Cardiac septum (tissue), 1 donor: Measurements from ENCODE around the gene GNAI3. TPM values are rescaled to one million over a fixed set of nuclear protein-coding genes. Genes with fewer than 3 reads are reported as not detected.

Experiments
- DNase-seq: peaks from one replicate; pipeline ENCODE4 v3.0.0-alpha.2; 2020; ENCODE audit warnings: low spot score
- intact Hi-C: fragments of 100-400 bp; cut with DNase I; formaldehyde crosslinking; loops from one replicate; pipeline ENCODE4 v1.14.0; 2022
- total RNA-seq: library from RNA; stranded (reverse); fragmentation: NEBNext Ultra II Directional; extraction: Animal tissue kit (Norgen Biotek cat#: 25700); gene quantifications from one replicate; pipeline ENCODE4 v1.2.1, GENCODE V29; 2021
- donor health status: DM: no; HTN: no; CAD: no.

Gene GNAI3
- total RNA-seq, 1 donor from 2014 or later = 3.9 TPM

DNA sequence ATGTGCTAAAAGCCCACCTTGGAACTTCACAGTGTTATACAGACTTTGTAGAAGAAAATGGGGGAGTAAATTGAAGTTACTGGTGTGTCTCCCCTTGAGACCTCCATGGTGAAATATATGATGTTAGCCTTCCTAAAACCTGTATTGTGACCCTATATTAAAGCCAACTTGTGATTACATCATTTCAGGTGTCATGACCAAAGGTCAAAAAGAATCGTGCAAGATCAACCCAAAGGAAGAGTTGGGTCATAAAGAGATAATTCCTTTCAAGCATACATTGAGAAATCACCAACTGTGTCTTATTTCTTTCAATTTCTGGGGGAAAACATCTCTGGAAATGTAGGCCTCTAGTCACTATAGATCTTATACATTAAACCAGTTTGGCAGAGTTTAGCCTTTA, 36.4 kb downstream of the GNAI3 start:
- no peak for DNase-seq
- intact Hi-C loops = no loop called here

DNA sequence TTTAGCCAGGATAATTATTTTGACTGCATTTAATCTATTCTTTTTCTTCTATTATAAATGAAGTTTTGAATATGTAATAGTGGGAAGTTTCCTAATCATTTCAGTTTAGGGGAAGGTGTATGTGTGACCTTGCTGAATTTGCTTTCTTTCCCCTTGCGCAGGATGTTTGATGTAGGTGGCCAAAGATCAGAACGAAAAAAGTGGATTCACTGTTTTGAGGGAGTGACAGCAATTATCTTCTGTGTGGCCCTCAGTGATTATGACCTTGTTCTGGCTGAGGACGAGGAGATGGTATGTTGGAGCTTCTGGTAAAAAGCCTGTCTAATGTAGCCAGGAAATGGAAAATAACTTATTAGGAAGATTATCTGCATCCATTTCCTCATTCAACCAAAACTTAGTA, 37.6 kb downstream of the GNAI3 start:
- no peak for DNase-seq

DNA sequence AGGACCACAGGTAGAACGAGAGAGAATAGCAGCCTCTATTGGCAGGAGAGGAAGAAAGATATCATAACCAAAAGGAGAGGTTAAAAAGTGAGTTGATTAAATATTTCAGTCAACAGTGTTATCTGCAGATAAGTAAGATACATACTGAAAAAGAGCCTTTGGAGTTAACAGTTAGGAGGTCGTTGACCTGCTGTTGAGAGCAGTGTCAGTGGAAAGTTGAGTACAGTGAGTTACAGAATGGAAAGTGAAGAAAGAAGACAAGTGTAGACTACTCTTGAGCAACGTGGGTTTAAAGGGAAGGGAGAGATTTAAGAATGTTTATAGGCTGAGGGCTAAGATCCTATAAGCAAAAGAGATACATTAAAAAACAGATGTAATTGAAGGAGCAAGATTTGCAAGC, 40.8 kb downstream of the GNAI3 start:
- no peak for DNase-seq
- intact Hi-C loops = no loop called here

More for the DNA sequence above, 37.6 kb downstream of the GNAI3 start:
- intact Hi-C loops = no loop called here

DNA sequence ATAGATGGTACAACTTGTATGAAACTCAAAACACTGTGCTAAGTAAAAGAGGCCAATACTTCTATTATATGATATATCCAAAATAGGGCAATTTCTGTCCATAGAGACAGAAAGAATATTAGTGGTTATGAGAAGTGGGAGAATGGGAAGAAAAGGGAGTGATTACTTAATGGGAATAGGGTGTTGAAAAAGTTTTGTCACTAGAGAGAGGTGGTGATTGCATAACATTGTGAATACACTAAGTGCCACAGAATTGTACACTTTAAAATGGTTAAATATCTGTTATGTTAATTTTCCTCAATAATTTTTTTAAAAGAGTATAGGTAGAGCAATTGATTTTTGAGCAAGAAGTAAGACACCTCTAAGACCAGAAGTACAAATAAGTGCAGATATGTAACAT, 41.3 kb downstream of the GNAI3 start:
- intact Hi-C loops = no loop called here
- DNase-seq = no peak

DNA sequence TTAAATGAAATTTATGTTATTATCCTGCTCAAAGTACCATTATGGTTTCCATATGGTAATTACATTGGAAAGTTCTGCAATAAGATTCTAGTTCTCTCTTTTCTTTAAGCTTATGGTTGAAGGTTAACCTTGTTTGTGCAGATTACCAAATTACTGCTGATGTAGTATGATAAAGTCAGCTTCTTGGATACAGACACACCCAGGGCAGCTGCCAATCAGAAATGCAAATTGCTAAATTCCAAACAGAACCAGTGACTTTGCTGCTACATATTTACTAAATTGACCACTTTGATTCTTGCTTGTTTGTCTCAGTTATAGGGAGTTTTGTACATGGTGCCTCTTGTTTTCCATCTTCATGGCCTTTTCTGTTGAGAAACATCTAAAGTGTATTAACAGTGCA, 44.5 kb downstream of the GNAI3 start:
- DNase-seq = no peak
- intact Hi-C loops = no loop called here

DNA sequence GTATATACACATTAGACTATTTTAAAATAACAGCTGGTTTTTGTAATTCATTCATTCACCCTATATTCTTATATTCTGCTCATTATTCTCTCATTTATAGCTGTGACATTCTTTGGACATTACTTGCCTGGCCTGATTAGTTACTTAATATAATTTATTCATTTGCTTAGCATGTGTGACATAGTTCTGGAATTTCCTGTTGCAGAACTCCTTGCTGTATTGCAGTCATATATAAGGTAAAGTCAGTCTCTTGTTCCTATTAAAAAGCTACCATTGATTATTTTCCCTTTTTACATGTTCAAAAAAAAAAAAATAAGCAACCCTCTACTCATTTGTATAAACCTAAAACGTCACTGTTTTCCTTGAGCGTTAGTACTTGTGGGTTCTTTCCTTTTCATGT, 47.1 kb downstream of the GNAI3 start:
- DNase-seq = no peak
- intact Hi-C loops = no loop called here

DNA sequence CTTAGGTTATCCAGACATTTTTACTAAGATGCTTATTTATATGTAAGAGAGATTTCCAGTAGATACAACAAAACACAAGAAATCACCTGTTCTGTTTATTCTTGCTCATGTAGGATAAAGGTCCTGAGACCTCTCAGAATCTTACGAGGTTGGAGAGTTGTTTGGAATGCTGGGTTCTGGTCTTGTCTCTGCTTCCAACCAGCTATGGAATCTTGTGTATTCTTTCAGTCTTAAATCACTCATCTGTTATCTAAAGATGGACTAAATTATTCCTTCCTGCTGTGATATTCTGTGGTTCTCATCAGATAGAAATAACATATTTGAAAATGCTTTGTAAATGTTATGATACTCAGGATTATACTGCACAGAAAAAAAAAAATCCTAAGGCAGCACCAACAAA, 49.7 kb downstream of the GNAI3 start:
- intact Hi-C loops = no loop called here

DNA sequence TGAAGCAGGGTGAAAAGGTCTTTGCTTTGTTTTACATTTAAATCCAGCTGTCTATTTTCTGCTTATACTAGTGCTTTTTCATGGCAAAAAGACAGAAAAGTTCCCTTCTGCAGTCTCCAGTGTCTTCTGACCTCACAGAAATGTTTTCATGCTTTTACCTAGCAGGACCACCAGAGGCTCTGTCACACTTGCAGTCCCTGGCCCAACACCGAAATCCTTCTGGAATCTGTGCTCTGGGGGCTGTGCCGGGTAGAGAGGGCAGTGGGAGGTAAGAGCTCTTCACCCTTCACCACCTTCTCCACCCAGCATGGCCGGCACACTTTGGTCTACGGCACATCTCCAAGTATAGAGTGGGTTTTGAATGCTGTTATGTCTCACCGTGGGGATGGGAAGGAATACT, 50.2 kb downstream of the GNAI3 start:
- no peak for DNase-seq
- intact Hi-C loops = no loop called here

More for the DNA sequence above, 49.7 kb downstream of the GNAI3 start:
- DNase-seq = no peak

DNA sequence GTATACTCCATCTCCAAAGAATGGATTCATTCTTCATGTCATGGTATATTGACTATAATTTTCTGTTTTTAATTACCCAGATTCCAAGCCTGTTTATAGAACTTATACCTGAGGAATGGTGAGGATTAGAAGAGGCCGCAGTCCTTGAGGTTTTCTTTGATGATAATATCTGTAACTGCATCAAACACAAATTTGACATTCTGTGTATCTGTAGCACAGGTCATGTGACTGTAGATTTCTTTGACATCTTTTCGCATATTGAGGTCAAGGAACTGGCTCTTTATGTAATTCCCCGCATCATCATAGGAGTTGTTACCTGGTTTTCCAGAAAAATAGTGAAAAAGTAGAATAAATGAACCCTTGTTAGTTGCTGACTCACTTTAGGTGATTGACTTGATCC, 54.8 kb downstream of the GNAI3 start:
- intact Hi-C loops = no loop called here
- DNase-seq = no peak

DNA sequence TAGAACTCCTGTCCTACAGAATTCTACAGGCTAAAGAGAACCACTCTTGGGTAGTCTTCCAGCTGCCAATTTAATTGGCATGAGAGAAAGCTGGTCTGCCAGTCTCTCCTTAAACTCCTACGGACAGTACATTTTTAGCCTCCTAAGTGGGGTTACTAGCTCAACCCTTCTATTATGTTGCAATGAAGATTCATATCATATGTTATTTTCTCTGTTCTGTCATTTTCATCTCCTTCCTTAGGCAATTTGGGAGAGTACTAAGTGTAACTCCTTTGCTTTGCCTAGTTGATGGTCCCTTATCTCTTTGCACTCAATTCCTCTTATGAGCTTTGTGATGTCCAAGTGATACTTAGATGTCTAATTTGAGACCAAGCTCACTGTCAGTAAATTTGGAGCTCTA, 57.0 kb downstream of the GNAI3 start:
- DNase-seq = no peak
- intact Hi-C loops = no loop called here

DNA sequence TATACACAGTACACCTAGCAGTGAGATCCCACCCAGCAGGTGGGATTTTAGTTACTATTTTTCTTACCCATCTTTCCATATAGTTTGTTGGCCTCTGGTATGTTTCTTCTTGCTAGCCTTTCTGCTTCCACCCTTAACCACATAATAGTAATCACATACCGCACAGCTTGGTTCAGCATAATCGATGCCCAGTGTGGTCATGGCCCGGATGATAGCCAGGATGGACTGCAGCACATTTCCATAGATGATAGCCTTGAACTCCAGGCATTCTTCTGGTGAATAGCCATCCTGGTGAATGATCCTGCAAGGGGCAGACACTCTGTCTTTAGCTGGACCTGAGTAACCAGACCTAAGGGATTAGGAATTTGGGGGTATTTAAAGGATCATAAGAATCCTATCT, 61.5 kb downstream of the GNAI3 start:
- no peak for DNase-seq
- intact Hi-C loops = no loop called here

DNA sequence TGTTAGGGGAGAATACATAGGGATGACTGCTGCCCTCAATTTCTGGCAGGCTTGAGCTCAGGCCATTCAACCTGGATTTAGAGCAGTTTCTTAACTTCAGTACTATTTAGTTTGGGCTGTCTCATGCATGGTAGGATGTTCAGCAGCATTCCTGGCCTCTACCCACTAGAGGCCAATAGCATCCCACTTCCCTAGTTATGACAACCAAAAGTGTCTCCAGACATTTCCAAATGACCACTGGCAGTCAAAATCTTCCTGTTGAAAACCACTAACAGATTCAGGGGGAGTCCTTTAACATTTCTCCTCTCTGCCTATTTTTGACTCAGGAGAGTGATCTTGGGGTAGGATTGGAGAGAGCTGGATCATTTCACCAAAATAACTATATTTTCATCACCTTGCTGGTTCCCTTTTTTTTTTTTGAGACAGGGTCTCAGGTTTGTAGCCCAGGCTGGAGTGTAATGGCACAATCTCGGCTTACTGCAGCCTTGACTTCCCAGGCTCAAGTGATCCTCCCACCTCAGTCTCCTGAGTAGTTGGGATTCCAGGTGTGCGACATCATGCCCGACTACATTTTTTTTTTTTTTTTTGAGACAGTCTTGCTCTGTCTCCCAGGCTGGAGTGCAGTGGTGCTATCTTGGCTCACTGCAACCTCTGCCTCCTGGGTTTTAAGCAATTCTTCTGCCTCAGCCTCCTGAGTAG, 62.3 kb downstream of the GNAI3 start:
- no peak for DNase-seq
- intact Hi-C loops = no loop called here

DNA sequence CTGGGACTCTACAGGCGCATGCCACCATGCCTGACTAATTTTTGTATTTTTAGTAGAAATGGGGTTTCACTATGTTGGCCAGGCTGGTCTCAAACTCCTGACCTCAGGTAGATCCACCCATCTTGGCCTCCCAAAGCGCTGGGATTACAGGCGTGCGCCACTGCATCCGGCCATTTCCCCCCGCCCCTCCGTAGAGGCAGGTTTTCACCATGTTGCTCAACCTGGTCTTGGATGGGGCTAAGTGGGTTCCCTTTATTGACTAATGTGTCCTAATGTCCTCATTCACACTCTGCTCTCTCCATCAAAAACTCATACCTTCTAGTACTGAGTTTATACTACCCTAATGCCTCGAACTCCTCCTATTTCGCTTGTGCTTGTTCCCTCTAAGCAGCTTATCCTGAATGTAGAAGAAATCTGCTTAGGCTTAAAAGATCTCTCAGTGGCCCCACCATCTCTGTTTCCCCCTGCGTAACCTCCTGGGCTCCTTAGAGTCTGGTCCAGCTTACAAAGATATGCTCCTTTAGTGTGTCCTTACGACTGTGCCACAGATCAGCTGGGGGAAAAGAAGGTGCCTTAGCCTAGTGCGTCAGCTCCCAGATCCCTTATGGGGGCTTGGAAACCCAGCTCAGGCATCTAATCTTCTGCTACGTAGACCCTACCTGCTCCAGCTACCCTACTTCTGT, 63.0 kb downstream of the GNAI3 start:
- no peak for DNase-seq
- intact Hi-C loops = no loop called here

DNA sequence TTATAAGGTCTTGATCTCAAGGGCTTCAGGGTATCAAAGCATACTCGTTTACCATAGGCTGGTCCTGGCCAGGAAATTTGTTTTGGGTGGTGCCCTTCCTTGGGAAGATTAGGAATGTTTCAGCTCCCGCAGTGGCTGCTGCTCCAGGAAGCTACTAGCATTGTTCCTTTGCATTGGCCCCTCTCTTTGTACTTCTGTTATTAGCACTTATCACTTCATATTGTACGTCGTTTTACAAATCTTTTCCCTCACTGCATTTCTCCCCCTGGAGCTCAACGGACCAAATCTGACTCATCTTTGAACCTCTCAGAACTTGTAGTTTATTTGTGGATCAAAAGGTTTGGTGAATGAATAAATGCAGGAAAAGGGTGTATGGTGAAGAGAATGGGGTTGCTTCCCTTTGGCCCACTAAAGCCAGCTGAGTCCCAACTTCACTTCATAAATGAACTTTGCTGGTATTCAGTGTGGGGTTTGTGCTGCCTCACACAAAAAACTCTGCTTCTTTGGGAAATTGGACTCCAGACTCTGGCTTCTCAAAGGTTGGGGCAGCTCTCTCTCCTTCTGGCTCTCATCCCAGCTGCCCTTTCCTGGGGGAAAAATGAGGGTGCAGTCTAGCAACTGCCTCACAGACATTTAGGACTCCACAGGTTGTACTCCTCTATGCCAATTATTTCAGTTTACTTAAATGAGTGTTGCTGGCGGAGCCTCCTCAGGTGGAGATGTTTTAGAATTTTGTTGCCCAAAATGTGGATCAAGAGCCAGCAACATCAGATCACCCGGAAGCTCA, 65.1 kb downstream of the GNAI3 start:
- intact Hi-C loops = no loop called here
- DNase-seq = no peak

DNA sequence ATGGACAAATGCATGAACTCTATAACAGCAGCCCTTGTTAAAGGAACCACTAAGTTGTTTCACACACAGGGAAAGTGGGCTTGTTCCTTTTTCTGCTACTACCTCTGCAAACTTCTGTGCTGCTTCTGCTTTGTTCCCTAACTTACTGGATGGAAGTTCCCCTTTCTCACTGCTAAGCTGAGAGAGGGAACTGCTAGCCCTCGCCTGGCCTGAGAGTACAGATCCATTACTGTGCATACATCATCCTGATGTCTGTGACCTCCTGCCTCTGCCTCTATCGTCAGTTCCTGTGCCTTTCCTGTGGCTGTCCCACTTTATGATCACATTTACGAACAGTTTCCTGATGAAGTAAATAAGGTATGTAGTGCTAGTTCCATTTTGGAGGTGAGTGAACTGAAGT, 67.5 kb downstream of the GNAI3 start:
- intact Hi-C loops = no loop called here
- DNase-seq = no peak

DNA sequence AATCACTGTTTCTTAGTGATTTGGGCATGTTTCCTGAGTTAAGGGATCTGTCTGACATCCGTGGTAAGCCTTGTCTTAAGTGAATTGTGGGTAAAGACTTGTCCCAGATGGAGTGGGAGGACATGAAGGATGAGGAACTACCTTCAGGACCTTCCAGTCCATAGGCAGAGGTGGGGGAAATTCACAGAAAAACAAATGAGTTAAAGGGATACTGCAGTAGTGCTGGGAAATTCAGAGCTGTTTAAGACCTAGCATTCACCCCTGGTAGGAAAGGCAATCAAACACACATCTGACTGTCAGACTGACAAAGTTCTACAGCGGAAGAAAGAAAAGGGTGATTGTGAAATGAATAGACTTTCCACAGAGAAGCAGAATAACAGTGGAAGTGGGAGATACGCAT, 68.0 kb downstream of the GNAI3 start:
- no peak for DNase-seq
- intact Hi-C loops = no loop called here

DNA sequence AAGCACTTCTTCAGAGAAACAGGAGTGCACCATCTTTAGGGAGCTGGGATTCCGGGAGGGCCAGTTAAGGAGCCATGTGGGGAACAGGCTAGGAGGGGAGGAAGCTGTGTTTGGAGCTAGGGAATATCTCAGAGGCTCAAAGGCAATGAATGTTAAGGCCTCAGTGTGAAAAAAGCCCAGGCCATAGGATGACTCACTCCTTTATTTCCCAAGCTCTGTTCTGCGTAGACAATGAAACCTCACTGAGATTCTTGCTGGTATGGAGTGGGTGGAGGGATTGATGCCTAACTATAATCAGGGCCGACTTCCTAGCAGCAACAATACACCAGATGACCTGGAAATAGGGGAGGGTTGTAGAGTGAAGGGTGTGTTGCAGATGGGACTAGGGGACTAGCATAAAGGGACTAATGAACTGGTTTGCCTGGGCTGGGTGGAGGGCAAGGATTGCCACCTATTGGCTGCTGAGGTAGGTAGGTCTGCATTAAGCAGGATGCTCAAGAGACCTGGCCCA, 68.9 kb downstream of the GNAI3 start:
- intact Hi-C loops = no loop called here
- DNase-seq = no peak

DNA sequence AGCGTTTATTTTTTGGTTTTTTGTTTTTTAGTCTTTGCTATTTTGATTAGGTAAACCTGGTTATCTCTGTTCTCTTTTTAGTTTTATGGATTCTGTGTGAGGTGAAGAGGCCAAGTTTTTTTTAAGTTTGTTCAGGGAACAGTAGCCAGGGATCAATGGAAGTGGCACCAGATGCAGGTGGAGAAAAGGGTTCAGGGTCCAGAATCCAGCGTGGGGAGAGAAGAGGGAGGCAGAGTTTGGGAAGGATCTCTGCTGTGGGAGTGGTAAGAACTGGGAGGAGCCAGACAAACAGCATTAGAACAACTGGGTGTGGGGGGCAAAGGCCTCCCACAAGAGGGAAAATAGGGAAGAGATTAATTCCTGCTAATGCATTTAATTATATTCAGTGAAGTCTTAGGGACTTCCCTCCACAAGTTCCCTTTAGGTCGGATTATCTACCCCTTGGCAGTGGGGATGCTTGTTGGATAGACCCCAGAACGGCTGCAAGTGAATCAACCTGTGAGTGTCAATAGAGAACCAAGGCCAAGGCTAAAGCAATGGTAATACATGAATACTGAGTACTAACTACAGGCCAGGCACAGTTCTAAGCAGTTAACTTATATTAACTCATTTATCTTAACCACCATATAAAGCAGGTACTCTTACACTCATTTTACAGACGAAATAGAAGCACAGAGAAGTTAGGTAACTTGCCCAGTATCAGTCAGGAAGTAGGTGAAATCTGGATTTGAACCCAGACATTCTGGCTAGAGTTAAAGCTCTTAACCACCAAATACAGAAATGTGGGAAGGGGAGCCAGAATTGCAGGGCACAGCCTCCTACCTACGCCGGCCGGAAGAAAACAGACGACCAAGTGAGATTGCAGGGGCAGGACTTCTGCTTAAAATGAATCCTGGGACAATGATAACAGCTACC, 70.5 kb downstream of the GNAI3 start:
- intact Hi-C loops = no loop called here
- DNase-seq = no peak

DNA sequence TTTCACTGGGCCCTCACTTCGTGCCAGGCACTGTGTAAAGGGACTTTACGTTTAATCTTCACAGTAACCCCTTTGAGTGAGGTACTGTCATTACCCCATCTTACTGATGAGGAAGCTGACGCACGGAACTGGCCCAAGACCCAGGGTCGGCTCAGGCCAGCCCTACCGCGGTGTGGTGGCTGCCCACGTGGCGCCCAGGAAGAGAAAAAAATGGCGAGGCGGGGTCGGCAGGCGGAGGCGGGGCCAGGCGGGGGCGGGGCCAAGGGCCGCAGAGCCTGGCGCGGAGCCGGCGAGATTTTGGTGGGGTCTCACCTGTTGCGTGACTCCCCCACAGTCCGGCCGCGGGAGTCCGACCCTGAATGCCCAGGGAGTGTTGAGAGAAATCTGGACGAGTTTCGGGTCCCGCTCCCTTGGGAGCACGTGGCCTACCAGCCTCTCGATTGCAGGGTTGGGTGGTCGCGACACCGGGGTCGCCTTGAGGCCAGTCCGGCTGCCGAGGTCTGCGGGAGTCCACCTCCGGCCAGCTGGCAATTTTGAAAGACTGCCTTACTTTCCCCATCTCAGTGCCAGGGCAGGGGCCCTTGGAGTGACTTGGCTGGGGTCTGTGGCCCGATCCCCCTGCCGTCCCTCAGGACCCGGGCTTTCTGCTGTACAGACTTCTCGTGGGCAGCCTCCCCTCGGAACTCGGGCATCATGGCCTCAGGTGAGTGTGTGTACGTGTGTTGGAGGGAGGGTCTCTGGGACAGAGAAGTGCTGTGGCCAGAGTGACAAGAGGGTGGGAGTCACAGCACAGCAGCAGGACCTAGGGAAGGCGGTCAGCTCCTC, 71.4 kb downstream of the GNAI3 start, which contains the start of the genes AMPD2 and GNAT2:
Gene AMPD2, plus strand, starts transcription at position 262 of the 825 bp plus-strand sequence. CDS start 1,339 bp downstream, outside the sequence.
Gene GNAT2, minus strand, starts transcription at position 41 of the 825 bp plus-strand sequence. CDS start 6,746 bp downstream, outside the sequence.
- intact Hi-C loops = loop anchor here (2.0 kb wide), 1 partner anchor 71 kb away; the partner anchor contains the start of gene GNAI3
- peak; percentile 93 for DNase-seq
